NCI-H2227 (cell line): ENCODE results near the gene MED31.
"Not testable (repeated sequence)": the region's sequence is repeated elsewhere in the genome, so short reads cannot be mapped to it uniquely, and the experiment has no call there.

Experiments used
- DNase-seq: peaks from one replicate; lab custom pipeline; 2025; ENCODE audit not compliant: unreplicated experiment; lab: John Stamatoyannopoulos, UW

The MED31 gene

DNA sequence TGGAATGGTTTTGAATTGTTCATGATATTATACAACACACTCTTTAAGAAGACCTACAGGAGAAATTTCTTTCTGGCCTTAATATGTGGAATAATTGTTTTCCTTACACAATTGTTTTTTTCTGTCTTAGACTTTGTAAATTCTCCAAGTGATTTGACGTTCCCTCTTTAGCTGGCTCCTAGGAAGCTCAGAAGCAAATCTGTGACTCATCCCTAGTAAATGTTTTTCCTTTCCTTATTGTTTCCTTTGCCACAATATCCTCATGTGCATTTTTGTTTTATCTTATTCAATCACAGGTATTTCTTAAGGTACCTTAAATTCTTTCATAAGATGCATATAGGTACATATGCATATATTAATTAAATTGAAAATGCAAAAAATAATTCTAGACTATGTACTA is 24.4 kb downstream of the MED31 start:
- no peak for DNase-seq

DNA sequence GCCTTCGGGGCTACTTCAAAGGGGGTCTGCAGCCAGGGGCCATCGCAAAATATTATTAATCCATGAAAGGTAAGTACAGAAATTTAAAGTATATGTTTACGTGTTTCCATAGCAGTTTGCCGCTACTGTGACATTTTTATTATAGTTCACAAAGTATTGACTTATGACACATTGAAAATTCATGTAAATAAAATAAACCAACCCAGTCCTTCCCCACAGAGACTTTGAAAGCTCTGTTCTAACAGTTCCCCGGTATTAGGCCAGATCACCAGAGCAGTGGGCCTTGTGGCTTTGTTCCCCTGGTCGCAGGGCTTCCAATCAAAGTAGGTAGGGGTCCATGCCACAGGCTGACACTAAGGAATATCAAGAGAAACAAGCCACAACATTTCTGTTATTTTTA is 24.8 kb downstream of the MED31 start:
- DNase-seq = no peak

DNA sequence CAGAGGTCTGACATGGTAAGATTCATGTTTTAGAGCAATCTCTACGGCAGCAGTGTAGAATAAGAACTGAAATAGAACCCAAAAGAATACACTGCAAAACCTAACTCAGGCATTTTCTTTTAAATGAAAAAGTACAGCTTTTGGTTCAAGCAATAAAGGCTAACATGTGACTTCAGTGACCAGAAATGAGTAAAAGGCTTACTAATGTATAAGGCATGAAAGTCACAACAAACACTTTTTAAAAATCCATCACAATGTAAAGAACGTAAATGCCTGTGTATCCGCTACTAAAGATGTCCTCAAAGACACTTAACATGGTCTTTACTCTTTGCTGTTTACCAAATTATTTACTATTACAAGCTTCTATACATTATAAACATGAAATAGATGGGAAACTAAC is 27.5 kb downstream of the MED31 start:
- DNase-seq = no peak

DNA sequence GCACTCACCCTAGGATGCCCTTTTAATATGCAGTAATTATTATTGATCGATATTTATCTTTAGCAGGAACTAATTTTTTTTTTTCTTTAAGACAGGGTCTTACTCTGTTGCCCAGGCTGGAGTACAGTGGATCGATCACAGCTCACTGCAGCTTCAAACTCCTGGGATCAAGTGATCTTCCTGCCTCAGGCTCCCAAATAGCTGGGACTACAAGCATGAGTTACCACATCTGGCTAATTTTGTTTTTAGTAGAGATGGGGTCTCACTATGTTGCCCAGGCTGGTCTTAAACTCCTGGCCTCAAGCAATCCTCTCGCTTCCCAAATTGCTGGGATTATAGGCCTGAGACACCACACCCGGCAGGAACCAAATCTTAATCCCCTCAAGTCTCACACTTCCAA is 40.2 kb downstream of the MED31 start:
- DNase-seq = no peak

DNA sequence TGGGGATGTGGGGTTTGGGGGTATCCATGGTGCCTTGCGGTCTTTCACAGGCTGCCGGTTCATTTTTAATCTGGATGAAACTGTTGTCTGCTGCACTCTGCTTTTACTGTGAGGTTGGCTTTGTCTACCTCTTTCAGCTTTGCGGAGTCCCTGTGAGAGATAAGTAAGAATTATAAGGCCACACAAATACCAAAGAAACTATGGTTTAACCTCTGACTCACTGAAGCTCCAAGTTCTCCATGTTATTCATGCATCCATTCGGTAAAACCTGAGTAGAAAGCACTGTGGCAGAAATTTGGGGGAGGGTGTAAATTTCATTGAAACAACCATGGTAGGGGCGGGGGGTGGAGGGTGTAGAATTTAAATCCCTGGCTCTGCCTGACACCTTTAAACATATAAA is 41.4 kb downstream of the MED31 start:
- DNase-seq = no peak

DNA sequence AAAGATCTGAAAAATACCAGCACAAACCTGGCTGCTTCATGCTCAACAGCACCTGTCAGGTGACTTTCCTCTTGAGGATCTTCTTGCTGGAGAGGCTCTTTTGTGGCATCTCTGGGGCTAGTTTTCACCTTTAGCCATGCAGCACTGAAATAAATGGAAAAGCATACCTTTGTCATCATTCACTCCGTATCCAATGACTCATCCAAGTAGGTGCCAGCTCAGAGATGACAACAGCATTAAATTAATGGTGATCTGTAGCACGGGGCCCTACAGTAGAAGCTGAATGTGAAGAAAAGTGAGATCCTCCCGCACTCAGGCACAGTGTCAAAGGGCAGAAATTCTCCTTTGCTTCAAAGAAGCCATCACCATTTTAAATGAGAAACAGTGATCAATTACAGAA is 43.1 kb downstream of the MED31 start:
- no peak for DNase-seq

DNA sequence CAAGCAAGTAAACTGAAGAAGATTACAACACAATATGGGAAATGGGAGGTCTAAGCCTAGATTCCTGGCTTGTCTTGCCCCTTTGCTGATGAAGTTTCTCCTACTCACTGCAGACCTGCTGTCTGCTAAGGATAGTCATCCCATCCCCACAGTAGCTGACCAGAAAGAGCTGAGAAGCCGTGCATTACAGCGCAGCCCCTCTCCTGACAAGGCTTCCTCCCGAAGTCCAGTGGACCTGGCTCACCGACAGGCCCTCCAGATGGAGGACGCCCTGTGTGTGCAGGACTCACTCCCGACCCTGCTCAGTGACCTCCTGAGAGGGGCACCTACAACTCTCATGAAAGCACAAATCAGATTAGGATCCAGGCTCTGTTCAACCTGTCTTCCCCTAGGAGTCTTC is 46.3 kb downstream of the MED31 start:
- no peak for DNase-seq

DNA sequence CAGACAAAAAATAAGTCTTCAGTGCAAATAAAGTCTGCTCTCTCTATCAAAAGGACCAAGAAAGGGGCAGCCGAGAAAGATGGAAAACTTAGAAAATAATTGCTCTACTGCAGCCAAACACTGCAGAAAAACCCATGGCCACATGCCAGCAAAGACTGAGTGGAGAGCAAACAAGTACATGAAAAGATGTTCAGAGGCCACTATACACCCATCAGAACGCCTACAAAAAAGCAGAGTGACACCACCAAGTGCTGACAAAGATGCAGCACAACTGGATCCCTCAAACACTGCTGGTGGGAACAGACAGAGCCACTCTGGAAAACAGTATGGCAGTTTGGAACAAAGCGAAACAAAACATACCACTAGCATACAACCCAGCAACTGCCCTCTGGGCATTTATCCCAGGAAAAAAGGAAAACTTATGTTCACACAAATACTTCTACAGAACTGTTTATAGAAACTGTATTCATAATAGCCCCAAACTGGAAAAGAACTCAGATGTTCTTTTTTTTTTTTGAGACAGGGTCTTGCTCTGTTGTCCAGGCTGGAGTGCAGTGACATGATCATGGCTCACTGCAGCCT is 47.6 kb downstream of the MED31 start:
- no peak for DNase-seq

DNA sequence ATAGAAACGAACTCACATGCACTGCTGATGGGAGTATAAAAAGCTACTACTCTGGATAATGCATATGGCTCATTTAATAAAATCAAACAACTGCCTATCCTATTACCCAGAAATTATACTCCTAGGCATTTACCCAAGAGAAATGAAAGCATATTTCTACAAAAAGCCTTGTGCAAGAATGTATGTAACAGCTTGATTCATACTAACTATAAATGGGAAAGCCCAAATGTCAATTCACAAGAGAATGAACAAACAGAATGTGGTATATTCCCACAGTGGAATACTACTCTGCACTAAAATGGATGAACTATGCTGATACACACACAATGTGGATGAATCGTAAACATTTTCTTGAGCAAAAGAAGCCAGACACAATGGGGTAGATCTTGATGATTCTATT is 49.3 kb downstream of the MED31 start:
- no peak for DNase-seq

DNA sequence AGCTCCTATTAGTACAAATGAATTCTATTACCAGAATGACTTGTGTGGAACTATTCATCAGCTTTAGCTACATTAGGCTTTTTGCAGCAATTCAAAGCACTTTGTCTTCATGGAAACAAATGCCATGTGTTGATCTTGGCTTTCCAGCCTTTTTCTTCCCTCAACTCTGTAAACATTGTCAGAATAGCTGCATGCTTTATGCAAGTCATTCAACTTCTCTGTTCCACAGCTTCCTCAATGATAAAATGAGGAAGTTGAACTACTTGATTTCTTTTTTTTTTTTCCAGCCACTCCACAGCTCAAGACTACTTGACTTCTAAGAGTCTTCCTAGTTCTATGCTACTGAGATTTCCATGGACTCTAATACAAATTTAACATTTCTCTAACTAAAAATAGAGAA is 52.0 kb downstream of the MED31 start:
- no peak for DNase-seq

DNA sequence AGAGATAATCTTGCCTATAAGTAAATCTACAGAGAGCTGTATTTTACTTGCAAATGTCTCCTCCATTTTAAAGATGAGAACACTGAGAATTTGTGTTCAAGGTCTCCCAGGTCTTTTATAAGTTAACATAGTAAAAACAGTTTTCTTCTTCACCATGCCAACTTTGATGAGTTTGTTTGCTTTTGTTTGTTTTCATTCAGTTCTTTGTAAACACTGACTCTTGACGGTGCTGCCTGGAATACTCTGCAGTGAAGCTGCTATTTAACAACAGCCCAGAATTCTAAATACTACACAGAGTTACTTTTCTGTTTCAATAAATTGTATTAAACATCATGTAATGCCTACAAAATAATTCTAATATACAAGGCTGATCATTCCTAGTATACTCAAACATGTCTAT is 53.7 kb downstream of the MED31 start:
- no peak for DNase-seq

DNA sequence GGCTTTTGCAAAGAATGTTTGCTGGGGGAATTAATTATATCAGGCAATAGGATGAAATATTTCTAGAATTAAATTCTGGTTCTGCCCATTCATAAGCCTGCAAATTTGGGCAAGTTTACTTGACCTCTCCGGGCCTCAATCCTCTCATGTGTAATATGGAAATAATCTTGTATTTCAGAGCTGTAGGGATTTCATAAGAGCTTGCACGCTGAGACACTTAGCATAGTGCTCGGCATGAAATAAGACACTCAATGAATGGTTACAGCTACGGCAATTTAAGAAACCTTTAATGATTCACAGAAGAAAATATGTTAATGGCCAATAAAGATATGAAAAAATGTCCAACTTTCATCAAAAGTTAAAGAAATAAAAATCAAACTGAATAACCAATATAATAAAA is 54.5 kb downstream of the MED31 start:
- no peak for DNase-seq

DNA sequence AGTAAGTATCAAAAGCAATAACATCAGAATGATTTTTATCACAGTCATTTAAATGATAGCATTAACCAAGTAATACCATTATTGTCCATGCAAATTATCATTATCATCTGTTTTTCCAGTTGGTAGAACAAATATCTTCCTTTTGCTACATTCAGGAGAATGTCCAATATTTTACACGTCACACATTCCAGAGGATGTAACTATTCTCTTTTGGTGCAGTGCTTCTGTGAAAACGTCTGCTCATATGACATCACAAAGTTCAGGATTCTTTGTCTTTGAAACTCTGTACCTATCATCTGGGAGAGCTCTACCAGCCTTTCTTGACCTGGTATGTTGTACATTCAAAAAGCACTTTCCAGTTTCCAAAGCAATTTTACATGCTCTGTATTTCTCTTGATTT is 54.9 kb downstream of the MED31 start:
- no peak for DNase-seq

DNA sequence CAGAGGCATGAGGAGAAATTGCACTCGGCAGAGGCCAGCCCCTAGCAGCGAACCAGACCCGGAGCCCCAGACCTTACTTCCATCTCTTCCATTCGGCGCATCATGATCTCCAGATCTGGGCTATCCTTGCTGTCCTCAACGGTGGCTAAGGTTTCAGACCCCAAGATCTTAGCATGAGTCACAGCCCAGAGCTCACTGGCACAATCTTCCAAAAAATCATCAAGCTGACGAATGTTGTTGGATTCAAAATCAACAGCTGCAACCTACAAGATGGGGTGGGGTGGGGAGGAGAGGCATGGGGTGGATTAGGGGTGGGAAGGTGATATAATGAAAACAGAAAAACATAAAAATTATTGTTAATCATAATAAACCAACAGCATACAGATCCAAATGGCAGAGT is 55.3 kb downstream of the MED31 start:
- no peak for DNase-seq

DNA sequence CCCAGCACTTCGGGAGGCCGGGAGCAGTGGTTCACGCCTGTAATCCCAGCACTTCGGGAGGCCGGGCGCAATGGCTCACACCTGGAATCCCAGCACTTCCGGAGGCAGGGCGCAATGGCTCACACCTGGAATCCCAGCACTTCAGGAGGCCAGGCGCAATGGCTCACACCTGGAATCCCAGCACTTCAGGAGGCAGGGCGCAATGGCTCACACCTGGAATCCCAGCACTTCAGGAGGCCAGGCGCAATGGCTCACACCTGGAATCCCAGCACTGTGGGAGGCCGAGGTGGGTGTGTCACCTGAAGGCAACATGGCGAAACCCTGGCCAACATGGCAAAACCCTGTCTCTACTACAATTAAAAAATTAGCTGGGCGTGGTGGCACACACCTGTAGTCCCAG is 58.0 kb downstream of the MED31 start:
- not testable (repeated sequence) for DNase-seq
